ENCODE data around the gene PPIL4.
"Not testable (repeated sequence)": the region's sequence is repeated elsewhere in the genome, so short reads cannot be mapped to it uniquely, and the experiment has no call there.

PPIL4 gene

GRCh38 chr6:149500096-149500495 is 45.7 kb downstream of the PPIL4 start:
- no peak for DNase-seq (ENCODE audit: low spot score)
- in situ Hi-C loops (cut with MboI; ENCODE audit: low sequenced_read_pairs, unreplicated experiment): no loop called here
- TF ChIP-seq, protein P1, sequence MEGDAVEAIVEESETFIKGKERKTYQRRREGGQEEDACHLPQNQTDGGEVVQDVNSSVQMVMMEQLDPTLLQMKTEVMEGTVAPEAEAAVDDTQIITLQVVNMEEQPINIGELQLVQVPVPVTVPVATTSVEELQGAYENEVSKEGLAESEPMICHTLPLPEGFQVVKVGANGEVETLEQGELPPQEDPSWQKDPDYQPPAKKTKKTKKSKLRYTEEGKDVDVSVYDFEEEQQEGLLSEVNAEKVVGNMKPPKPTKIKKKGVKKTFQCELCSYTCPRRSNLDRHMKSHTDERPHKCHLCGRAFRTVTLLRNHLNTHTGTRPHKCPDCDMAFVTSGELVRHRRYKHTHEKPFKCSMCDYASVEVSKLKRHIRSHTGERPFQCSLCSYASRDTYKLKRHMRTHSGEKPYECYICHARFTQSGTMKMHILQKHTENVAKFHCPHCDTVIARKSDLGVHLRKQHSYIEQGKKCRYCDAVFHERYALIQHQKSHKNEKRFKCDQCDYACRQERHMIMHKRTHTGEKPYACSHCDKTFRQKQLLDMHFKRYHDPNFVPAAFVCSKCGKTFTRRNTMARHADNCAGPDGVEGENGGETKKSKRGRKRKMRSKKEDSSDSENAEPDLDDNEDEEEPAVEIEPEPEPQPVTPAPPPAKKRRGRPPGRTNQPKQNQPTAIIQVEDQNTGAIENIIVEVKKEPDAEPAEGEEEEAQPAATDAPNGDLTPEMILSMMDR (IDR thresholded peaks at IDR 0.05; ENCODE audit: borderline replicate concordance, control extremely low read depth, extremely low read depth, insufficient read depth, missing control alignments): no peak

DNA sequence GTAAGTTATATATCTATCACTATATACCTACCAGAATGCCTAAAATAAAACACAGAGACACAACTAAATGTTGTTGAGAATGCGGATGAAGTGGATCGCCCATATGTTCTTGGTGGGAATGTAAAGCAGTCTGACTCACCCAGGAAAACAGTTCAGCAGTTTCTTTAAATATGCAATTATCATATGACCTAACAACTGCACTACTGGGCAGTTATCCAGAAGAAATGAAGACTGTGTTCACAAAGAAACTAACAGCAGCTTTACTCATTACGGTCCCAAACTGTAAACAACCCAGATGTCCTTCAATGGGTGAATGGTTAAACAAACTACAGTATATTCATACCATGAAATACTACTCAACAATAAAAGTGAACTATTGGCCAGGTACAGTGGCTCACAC is 46.8 kb downstream of the PPIL4 start:
- in situ Hi-C loops (cut with MboI; ENCODE audit: low sequenced_read_pairs, unreplicated experiment): no loop called here
- no peak for DNase-seq (ENCODE audit: low spot score)
- TF ChIP-seq, protein P1 (IDR thresholded peaks at IDR 0.05; ENCODE audit: borderline replicate concordance, control extremely low read depth, extremely low read depth, insufficient read depth, missing control alignments): no peak

DNA sequence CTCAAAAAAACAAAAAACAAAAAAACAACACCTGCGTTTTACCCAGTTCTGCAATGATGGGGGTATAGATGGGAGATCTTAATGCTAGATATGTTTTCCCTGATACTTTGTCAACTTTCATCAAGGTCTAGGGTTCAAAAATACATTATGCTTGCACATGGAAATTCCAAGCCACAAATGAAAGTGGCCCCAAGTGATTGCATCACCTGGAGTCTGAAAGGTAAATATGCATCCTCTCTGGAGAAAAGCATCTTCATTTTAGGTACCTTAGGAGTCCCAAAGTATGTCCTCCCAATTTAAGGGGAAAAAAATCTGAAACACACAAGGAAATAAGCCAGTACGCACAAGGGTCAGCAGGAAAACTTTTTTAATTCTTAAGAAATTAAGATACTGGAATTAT is 48.5 kb downstream of the PPIL4 start:
- no peak for DNase-seq (ENCODE audit: low spot score)
- in situ Hi-C loops (cut with MboI; ENCODE audit: low sequenced_read_pairs, unreplicated experiment): no loop called here
- TF ChIP-seq, protein P1 (IDR thresholded peaks at IDR 0.05; ENCODE audit: borderline replicate concordance, control extremely low read depth, extremely low read depth, insufficient read depth, missing control alignments): no peak

DNA sequence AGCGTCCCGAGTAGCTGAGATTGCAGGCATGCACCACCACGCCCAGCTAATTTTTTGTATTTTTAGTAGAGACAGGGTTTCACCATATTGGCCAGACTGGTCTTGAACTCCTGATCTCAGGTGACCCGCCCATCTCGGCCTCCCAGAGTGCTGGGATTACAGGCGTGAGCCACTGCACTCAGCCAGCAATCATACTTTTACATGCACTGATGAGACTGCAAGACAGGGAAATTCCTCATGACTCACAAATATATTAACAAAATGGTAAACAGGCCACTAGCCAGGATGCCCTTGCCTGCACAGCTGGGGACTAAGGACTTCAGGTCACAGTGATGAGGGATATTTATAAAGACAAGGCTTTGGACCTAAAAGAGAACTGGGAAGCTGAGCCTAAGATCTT is 49.2 kb downstream of the PPIL4 start:
- in situ Hi-C loops (cut with MboI; ENCODE audit: low sequenced_read_pairs, unreplicated experiment); DNase-seq (ENCODE audit: low spot score): not testable (repeated sequence)

DNA sequence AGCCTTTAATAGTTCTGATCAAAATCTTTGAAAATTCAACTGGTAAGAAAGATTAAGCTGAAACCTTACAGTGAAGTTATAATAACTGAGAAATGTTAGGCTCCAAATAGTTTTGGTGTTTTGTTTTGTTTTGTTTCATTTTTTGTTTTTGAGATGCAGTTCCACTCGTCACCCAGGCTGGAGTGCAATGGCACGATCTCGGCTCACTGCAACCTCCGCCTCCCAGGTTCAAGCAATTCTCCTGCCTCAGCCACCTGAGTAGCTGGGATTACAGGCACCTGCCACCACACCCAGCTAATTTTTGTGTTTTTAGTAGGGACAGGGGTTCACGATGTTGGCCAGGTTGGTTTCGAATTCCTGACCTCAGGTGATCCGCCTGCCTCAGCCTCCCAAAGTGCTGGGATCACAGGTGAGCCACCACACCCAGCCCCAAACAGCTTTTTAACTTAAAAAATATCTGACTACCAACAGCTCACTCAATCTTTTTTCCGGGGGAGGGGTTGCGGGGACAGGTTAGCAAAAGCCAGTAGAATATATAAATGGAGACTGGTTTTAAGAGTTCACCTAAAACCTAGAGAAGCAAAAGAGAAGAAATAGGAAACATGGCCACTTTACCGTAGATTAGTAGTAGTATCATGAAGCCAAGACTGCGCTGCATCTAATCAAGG is 50.4 kb downstream of the PPIL4 start:
- in situ Hi-C loops (cut with MboI; ENCODE audit: low sequenced_read_pairs, unreplicated experiment); DNase-seq (ENCODE audit: low spot score): not testable (repeated sequence)

DNA sequence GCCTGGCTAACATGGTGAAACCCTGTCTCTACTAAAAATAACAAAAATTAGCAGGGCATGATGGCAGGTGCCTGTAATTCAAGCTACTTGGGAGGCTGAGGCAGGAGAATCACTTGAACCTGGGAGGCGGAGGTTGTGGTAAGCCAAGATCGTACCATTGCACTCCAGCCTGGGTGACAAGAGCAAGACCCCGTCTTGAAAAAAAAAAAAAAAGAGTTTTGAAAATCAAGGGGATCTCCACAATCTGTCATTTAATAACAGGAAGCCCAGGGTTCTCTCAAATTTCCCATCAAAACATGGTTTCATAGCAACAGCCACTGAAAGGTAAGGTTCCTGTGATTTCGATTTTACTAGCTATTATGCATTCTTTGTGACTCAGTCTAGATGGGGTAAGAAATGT is 51.0 kb downstream of the PPIL4 start:
- peak; percentile 70 for DNase-seq (ENCODE audit: low spot score)

GRCh38 chr6:149493761-149494320 is 52.0 kb downstream of the PPIL4 start:
- TF ChIP-seq, protein P1 (IDR thresholded peaks at IDR 0.05; ENCODE audit: borderline replicate concordance, control extremely low read depth, extremely low read depth, insufficient read depth, missing control alignments): no peak
- DNase-seq (ENCODE audit: low spot score): no peak
- in situ Hi-C loops (cut with MboI; ENCODE audit: low sequenced_read_pairs, unreplicated experiment): no loop called here

More for the DNA sequence above, 51.0 kb downstream of the PPIL4 start:
- in situ Hi-C loops (cut with MboI; ENCODE audit: low sequenced_read_pairs, unreplicated experiment): not testable (repeated sequence)

- TF ChIP-seq, protein P1 (IDR thresholded peaks at IDR 0.05; ENCODE audit: borderline replicate concordance, control extremely low read depth, extremely low read depth, insufficient read depth, missing control alignments): no peak
These were observed 53.0 kb downstream of the PPIL4 start for GRCh38 chr6:149492798-149493343.

More at GRCh38 chr6:149492798-149493343, 53.0 kb downstream of the PPIL4 start:
- in situ Hi-C loops (cut with MboI; ENCODE audit: low sequenced_read_pairs, unreplicated experiment): no loop called here
- no peak for DNase-seq (ENCODE audit: low spot score)

Measured in GM13976 (cell line).